Measurements from ENCODE around the gene WTIP.

GRCh38 chr19:34482380-34483250 is 1.1 kb downstream of the WTIP start:
- TF ChIP-seq CTCF (IDR thresholded peaks at IDR 0.05) (no peak), POLR2A (IDR thresholded peaks at IDR 0.05) (no peak)

Measured in adrenal gland (tissue), 5 donors.